HEK293 (cell line): ENCODE data around the gene KRTAP10-10.

ENCODE experiments used
- BCL11A ChIP-seq: fragments of 450-650 bp; formaldehyde crosslinking; IDR thresholded peaks from 2 replicates; pipeline ENCODE4 v1.5.1; 2016; ENCODE audit warnings: low read depth, missing biosample characterization, missing genetic modification characterization
- GFI1B ChIP-seq: fragments of 450-650 bp; formaldehyde crosslinking; IDR thresholded peaks from 2 replicates; pipeline ENCODE4 v1.5.1; 2016; ENCODE audit warnings: missing biosample characterization, missing genetic modification characterization
- PRDM1 ChIP-seq: fragments of 450-650 bp; formaldehyde crosslinking; IDR thresholded peaks from 2 replicates; pipeline ENCODE4; 2016; ENCODE audit warnings: missing biosample characterization, missing genetic modification characterization
- SP7 ChIP-seq: fragments of 450-650 bp; formaldehyde crosslinking; IDR thresholded peaks from 2 replicates; pipeline ENCODE4 v1.5.1; 2016; ENCODE audit warnings: missing biosample characterization, missing genetic modification characterization
- TCF7L2 ChIP-seq: IDR thresholded peaks from 2 replicates; pipeline ENCODE4 v1.6.1; 2011; ENCODE audit warnings: low read depth, mild to moderate bottlenecking, inconsistent platforms, low read length, moderate library complexity, borderline replicate concordance
- YY1 ChIP-seq: fragments of 450-650 bp; formaldehyde crosslinking; IDR thresholded peaks from 2 replicates; pipeline ENCODE4 v1.5.1; 2018; ENCODE audit warnings: missing biosample characterization, missing genetic modification characterization
- ZBTB20 ChIP-seq: fragments of 450-650 bp; formaldehyde crosslinking; IDR thresholded peaks from 2 replicates; pipeline ENCODE4 v1.5.1; 2016; ENCODE audit warnings: missing biosample characterization, missing genetic modification characterization
- ZNF184 ChIP-seq: fragments of 450-650 bp; IDR thresholded peaks from 2 replicates; pipeline ENCODE4 v1.5.1; 2018; ENCODE audit warnings: missing biosample characterization, mild to moderate bottlenecking, missing genetic modification characterization
- ZNF510 ChIP-seq: fragments of 450-650 bp; formaldehyde crosslinking; IDR thresholded peaks from 2 replicates; pipeline ENCODE4 v1.5.1; 2018; ENCODE audit warnings: mild to moderate bottlenecking, missing genetic modification characterization, missing biosample characterization; ENCODE audit not compliant: insufficient replicate concordance
- TF ChIP-seq, protein P1 (sequence below): fragments of 450-650 bp; formaldehyde crosslinking; IDR thresholded peaks from 2 replicates; pipeline ENCODE4 v1.5.1; 2016; ENCODE audit warnings: missing biosample characterization, missing genetic modification characterization
- TF ChIP-seq, protein P2 (sequence below): fragments of 450-650 bp; formaldehyde crosslinking; IDR thresholded peaks from 2 replicates; pipeline ENCODE4 v1.5.1; 2016; ENCODE audit warnings: missing biosample characterization, missing genetic modification characterization
- TF ChIP-seq, protein P3 (sequence below): fragments of 450-650 bp; formaldehyde crosslinking; IDR thresholded peaks from 2 replicates; pipeline ENCODE4 v1.5.1; 2016; ENCODE audit warnings: missing biosample characterization, missing genetic modification characterization

DNA sequence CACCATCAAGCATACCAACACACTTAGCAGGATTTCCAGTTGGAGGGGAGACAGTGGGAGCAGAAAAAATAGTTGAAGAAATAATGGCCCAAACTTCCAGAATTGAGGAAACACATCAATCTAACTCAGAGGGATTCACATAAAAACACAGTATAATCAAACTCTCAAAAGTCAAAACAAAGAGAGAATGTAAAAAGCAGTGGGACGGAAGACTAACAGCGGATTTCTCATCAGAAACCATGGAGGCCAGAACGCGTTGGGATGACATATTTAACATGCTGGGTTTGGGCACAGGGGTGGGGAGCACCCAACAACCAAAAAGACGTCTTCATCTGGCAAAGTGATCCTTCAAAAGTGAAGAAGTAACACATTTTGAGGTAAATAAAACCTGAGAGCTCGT lies 17.3 kb upstream of the KRTAP10-10 start:
- TF ChIP-seq ZBTB20 (tag by site-specific recombination), result no peak
- TF ChIP-seq ZNF510 (tag by site-specific recombination), result no peak
- TF ChIP-seq, protein P1, sequence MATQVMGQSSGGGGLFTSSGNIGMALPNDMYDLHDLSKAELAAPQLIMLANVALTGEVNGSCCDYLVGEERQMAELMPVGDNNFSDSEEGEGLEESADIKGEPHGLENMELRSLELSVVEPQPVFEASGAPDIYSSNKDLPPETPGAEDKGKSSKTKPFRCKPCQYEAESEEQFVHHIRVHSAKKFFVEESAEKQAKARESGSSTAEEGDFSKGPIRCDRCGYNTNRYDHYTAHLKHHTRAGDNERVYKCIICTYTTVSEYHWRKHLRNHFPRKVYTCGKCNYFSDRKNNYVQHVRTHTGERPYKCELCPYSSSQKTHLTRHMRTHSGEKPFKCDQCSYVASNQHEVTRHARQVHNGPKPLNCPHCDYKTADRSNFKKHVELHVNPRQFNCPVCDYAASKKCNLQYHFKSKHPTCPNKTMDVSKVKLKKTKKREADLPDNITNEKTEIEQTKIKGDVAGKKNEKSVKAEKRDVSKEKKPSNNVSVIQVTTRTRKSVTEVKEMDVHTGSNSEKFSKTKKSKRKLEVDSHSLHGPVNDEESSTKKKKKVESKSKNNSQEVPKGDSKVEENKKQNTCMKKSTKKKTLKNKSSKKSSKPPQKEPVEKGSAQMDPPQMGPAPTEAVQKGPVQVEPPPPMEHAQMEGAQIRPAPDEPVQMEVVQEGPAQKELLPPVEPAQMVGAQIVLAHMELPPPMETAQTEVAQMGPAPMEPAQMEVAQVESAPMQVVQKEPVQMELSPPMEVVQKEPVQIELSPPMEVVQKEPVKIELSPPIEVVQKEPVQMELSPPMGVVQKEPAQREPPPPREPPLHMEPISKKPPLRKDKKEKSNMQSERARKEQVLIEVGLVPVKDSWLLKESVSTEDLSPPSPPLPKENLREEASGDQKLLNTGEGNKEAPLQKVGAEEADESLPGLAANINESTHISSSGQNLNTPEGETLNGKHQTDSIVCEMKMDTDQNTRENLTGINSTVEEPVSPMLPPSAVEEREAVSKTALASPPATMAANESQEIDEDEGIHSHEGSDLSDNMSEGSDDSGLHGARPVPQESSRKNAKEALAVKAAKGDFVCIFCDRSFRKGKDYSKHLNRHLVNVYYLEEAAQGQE (tag by site-specific recombination), result no peak
- no peak for TF ChIP-seq YY1 (tag by site-specific recombination)
- TF ChIP-seq, protein P2, sequence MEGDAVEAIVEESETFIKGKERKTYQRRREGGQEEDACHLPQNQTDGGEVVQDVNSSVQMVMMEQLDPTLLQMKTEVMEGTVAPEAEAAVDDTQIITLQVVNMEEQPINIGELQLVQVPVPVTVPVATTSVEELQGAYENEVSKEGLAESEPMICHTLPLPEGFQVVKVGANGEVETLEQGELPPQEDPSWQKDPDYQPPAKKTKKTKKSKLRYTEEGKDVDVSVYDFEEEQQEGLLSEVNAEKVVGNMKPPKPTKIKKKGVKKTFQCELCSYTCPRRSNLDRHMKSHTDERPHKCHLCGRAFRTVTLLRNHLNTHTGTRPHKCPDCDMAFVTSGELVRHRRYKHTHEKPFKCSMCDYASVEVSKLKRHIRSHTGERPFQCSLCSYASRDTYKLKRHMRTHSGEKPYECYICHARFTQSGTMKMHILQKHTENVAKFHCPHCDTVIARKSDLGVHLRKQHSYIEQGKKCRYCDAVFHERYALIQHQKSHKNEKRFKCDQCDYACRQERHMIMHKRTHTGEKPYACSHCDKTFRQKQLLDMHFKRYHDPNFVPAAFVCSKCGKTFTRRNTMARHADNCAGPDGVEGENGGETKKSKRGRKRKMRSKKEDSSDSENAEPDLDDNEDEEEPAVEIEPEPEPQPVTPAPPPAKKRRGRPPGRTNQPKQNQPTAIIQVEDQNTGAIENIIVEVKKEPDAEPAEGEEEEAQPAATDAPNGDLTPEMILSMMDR (tag by site-specific recombination), result no peak
- no peak for TF ChIP-seq GFI1B (tag by site-specific recombination)
- no peak for TF ChIP-seq SP7
- no peak for TF ChIP-seq TCF7L2
- no peak for TF ChIP-seq PRDM1 (tag by site-specific recombination)
- no peak for TF ChIP-seq BCL11A (tag by site-specific recombination)
- no peak for TF ChIP-seq ZNF184 (tag by site-specific recombination)
- TF ChIP-seq, protein P3, sequence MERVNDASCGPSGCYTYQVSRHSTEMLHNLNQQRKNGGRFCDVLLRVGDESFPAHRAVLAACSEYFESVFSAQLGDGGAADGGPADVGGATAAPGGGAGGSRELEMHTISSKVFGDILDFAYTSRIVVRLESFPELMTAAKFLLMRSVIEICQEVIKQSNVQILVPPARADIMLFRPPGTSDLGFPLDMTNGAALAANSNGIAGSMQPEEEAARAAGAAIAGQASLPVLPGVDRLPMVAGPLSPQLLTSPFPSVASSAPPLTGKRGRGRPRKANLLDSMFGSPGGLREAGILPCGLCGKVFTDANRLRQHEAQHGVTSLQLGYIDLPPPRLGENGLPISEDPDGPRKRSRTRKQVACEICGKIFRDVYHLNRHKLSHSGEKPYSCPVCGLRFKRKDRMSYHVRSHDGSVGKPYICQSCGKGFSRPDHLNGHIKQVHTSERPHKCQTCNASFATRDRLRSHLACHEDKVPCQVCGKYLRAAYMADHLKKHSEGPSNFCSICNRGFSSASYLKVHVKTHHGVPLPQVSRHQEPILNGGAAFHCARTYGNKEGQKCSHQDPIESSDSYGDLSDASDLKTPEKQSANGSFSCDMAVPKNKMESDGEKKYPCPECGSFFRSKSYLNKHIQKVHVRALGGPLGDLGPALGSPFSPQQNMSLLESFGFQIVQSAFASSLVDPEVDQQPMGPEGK (tag by site-specific recombination), result no peak
